ENCODE measurements around the gene SRPRA. TPM values are rescaled to one million over a fixed set of nuclear protein-coding genes. Genes with fewer than 3 reads are reported as not detected.
"Not testable (repeated sequence)": the region's sequence is repeated elsewhere in the genome, so short reads cannot be mapped to it uniquely, and the experiment has no call there.

The SRPRA gene
- total RNA-seq, 2 donors from 2014 or later = 120 to 191 TPM

DNA sequence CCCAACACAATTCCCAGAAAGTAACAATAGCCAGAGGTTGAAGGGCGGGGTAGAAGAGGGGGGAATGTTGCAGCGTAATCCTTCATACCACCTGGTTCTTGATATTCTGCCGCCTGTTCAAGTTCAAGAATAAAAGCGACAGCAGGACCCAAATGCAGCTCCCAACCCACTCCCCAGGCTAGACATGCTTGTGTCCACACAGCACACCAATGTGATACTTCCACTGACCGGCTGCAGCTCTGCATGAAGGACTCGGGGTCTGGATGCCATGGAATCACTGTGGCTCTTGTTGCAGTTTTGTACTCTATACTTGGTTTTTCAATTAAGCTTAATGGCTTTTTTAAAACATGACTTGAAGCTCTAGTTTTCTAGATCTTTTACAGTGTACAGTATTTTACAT, 6.5 kb downstream of the SRPRA start:
- Histone ChIP-seq H3K27me3 (no peaks in the 10 kb centered on the region), H3K9me3 (no peaks in the 10 kb centered on the region), H3K27ac (no peak overlapping the region), H3K36me3 (replicated peaks in 1 of 2; ENCODE audit: insufficient read depth in 1 of 2, low read depth in 2 of 2) (peaks cover 30 to 50% of the 10 kb centered on the region in 2 donors), H3K4me3 (no peak overlapping the region), H3K4me1 (peaks cover 10% of the 10 kb centered on the region)
- 89 to 97% methylated on average over 6 of the region's 6 CpGs for WGBS, 2 donors
- TF ChIP-seq, protein P1, sequence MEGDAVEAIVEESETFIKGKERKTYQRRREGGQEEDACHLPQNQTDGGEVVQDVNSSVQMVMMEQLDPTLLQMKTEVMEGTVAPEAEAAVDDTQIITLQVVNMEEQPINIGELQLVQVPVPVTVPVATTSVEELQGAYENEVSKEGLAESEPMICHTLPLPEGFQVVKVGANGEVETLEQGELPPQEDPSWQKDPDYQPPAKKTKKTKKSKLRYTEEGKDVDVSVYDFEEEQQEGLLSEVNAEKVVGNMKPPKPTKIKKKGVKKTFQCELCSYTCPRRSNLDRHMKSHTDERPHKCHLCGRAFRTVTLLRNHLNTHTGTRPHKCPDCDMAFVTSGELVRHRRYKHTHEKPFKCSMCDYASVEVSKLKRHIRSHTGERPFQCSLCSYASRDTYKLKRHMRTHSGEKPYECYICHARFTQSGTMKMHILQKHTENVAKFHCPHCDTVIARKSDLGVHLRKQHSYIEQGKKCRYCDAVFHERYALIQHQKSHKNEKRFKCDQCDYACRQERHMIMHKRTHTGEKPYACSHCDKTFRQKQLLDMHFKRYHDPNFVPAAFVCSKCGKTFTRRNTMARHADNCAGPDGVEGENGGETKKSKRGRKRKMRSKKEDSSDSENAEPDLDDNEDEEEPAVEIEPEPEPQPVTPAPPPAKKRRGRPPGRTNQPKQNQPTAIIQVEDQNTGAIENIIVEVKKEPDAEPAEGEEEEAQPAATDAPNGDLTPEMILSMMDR (IDR thresholded peaks at IDR 0.05) = no peak
- no peak for TF ChIP-seq POLR2A (IDR thresholded peaks at IDR 0.05)
- ATAC-seq = no peak
- DNase-seq = no peak
- intact Hi-C loops (cut with DNase I) = no loop called here

DNA sequence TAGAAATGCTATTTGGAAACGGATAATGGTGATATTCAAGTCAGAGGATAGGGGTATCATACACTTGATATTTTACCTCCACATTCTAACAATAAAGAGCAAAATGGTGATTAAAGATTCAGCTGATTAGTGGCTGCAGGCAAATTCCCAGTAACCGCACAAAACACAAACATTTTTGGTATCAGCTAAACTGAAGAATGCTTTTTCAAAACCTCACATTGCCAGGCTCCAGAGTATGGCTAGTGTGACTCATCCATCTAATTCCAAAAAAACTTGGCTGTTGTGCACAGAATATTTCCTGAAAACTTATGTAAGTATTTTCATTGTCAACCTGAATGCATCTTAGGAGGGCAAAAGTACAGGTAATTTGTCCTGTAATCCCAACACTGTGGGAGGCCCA, 10.9 kb downstream of the SRPRA start:
- peaks cover 11% of the 10 kb centered on the region for H3K4me1 ChIP-seq
- no peak for ATAC-seq
- no peaks in the 10 kb centered on the region for H3K9me3 ChIP-seq
- 84 to 90% methylated on average over 2 of the region's 2 CpGs for WGBS, 2 donors
- no peak overlapping the region for H3K27ac ChIP-seq
- intact Hi-C loops (cut with DNase I) = no loop called here
- no peak overlapping the region for H3K4me3 ChIP-seq
- H3K36me3 ChIP-seq (replicated peaks in 1 of 2; ENCODE audit: insufficient read depth in 1 of 2, low read depth in 2 of 2) = peaks cover 0 to 13% of the 10 kb centered on the region in 2 donors
- no peak for TF ChIP-seq POLR2A (IDR thresholded peaks at IDR 0.05)
- no peak for DNase-seq
- no peaks in the 10 kb centered on the region for H3K27me3 ChIP-seq

DNA sequence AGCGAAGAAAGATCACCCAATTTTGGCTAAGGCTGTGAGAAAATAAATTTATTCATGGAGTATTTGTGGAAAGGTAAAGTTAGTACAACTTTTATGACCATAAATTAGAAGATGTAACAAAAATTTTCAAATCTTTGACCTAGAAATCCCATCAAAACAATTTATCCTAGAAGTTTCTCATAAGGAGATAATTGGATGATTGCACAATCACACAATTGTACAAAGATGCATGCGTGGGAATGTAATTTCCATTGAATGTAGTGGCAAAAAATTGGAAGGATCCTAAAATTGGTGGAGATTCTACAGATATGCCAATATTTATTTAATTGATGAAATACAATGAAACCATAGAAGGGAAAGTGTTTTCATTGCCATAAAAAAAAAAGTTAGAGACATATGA, 11.6 kb downstream of the SRPRA start:
- H3K4me1 ChIP-seq = peaks cover 12% of the 10 kb centered on the region
- no peaks in the 10 kb centered on the region for H3K9me3 ChIP-seq
- no peaks in the 10 kb centered on the region for H3K27me3 ChIP-seq
- ATAC-seq (no peak), DNase-seq (no peak)
- TF ChIP-seq POLR2A (IDR thresholded peaks at IDR 0.05) = no peak
- TF ChIP-seq, protein P1 (IDR thresholded peaks at IDR 0.05) = no peak
- H3K27ac ChIP-seq = no peak overlapping the region
- intact Hi-C loops (cut with DNase I) = no loop called here
- WGBS, 2 donors = 83 to 93% methylated on average over 2 of the region's 2 CpGs
- H3K36me3 ChIP-seq (replicated peaks in 1 of 2; ENCODE audit: insufficient read depth in 1 of 2, low read depth in 2 of 2) = peaks cover 0 to 8% of the 10 kb centered on the region in 2 donors
- H3K4me3 ChIP-seq = no peak overlapping the region

DNA sequence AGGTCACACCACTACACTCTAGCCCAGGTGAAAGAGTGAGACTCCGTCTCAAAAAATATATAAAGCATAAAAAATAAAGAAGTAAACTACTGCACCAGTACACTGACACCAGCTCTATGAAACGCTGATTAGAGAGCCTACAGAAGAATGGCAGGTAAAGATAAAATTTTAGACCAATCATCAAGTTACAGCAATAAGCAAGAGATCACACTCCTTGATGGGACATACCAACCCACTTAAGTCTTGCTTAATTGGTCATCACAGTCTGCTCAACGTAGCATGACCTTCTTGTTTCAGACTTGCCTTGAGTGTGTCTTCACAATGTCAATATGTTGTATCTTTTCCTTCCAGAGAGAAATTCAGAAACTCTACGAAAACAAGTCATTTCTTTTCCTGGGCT, 12.5 kb downstream of the SRPRA start:
- Histone ChIP-seq H3K36me3 (replicated peaks in 1 of 2; ENCODE audit: insufficient read depth in 1 of 2, low read depth in 2 of 2) (peaks cover 0 to 3% of the 10 kb centered on the region in 2 donors), H3K9me3 (no peaks in the 10 kb centered on the region), H3K27ac (no peak overlapping the region), H3K4me1 (peaks cover 12% of the 10 kb centered on the region), H3K4me3 (no peak overlapping the region), H3K27me3 (no peaks in the 10 kb centered on the region)
- ATAC-seq (no peak), DNase-seq (no peak)
- WGBS, 2 donors = 93 to 94% methylated on average over 4 of the region's 4 CpGs
- intact Hi-C loops (cut with DNase I) = no loop called here
- TF ChIP-seq, protein P1 (IDR thresholded peaks at IDR 0.05) = no peak

GRCh38 chr11:126255507-126255906, 13.2 kb downstream of the SRPRA start:
- WGBS, 2 donors = 94 to 99% methylated on average over 5 of the region's 5 CpGs
- H3K27me3 ChIP-seq; H3K27ac ChIP-seq; intact Hi-C loops (cut with DNase I); DNase-seq; H3K4me3 ChIP-seq; H3K36me3 ChIP-seq (replicated peaks in 1 of 2; ENCODE audit: insufficient read depth in 1 of 2, low read depth in 2 of 2); ATAC-seq; H3K9me3 ChIP-seq: not testable (repeated sequence)
- H3K4me1 ChIP-seq = peaks cover 12% of the 10 kb centered on the region

- WGBS, 2 donors = 83 to 92% methylated on average over 1 of the region's 1 CpG
These were observed 13.9 kb downstream of the SRPRA start for GRCh38 chr11:126254819-126255218.

More at GRCh38 chr11:126254819-126255218, 13.9 kb downstream of the SRPRA start:
- Histone ChIP-seq H3K4me1 (peaks cover 12% of the 10 kb centered on the region), H3K4me3 (no peak overlapping the region), H3K27me3 (no peaks in the 10 kb centered on the region), H3K27ac (no peak overlapping the region), H3K36me3 (replicated peaks in 1 of 2; ENCODE audit: insufficient read depth in 1 of 2, low read depth in 2 of 2) (peaks cover 0 to 1% of the 10 kb centered on the region in 2 donors), H3K9me3 (no peaks in the 10 kb centered on the region)
- TF ChIP-seq, protein P1 (IDR thresholded peaks at IDR 0.05) = no peak
- TF ChIP-seq POLR2A (IDR thresholded peaks at IDR 0.05) = no peak
- ATAC-seq = no peak
- intact Hi-C loops (cut with DNase I) = no loop called here
- no peak for DNase-seq
